ENCODE measurements around the gene ATRN. TPM values are rescaled to one million over a fixed set of nuclear protein-coding genes. Genes with fewer than 3 reads are reported as not detected.

ATRN gene
- total and polyA plus RNA-seq, 2 of the 8 experiments (the other 6 are each of a cell fraction or from before 2014, with no cell fraction given) = 12.0 to 17.4 TPM

DNA sequence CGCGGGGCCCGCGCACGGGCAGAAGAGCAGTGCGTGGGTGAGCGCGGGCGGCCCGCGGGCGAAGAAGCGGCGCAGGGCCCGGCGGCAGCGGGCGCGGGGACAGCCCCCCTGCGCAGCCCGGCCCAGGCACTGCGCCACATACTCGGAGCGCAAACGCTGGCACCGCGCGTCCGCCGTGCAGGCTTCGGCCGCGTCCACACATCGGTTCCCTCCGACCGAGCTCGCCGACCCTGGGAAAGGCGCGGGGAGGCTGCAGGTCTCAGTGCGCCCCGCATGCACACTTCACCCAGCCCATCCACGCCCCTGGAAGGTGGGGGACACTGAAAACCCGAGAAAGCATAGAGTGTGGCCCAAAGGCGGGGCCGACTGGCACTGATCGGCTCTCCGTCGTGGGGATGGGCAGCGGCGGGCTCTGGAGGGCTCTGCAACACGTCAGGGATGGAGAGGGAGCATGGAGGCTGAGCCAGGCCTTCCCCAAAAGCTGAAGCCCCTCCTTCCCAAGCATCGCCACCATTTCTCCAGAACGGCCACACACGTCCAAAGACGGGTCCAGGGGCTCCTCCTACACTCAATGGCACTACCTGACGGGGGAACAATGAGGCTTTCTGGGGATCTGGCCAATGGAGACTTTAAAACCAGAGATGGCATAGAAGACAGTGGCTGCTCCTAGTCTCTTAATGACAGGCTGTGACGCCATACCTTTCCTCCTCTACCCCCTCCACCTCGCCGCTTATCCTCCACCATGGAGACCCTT lies 190.4 kb downstream of the ATRN start (continued):
- TF ChIP-seq KDM1A (IDR thresholded peaks at IDR 0.05; ENCODE audit: borderline replicate concordance, low read length) (no peak), SP2 (IDR thresholded peaks at IDR 0.05; ENCODE audit: low read length) (no peak), SIX5 (IDR thresholded peaks at IDR 0.05; ENCODE audit: low read depth, low read length) (no peak), CTBP2 (IDR thresholded peaks at IDR 0.05; ENCODE audit: borderline replicate concordance, insufficient read depth, insufficient read length, low read length) (no peak), SP1 (IDR thresholded peaks at IDR 0.05; ENCODE audit: low read depth, low read length) (no peak), SP4 (IDR thresholded peaks at IDR 0.05; ENCODE audit: low read length) (no peak), SAP30 (IDR thresholded peaks at IDR 0.05; ENCODE audit: insufficient read depth, insufficient replicate concordance, low read length) (no peak), SRF (IDR thresholded peaks at IDR 0.05; ENCODE audit: low read depth, low read length) (no peak)
- TF ChIP-seq, protein P1, sequence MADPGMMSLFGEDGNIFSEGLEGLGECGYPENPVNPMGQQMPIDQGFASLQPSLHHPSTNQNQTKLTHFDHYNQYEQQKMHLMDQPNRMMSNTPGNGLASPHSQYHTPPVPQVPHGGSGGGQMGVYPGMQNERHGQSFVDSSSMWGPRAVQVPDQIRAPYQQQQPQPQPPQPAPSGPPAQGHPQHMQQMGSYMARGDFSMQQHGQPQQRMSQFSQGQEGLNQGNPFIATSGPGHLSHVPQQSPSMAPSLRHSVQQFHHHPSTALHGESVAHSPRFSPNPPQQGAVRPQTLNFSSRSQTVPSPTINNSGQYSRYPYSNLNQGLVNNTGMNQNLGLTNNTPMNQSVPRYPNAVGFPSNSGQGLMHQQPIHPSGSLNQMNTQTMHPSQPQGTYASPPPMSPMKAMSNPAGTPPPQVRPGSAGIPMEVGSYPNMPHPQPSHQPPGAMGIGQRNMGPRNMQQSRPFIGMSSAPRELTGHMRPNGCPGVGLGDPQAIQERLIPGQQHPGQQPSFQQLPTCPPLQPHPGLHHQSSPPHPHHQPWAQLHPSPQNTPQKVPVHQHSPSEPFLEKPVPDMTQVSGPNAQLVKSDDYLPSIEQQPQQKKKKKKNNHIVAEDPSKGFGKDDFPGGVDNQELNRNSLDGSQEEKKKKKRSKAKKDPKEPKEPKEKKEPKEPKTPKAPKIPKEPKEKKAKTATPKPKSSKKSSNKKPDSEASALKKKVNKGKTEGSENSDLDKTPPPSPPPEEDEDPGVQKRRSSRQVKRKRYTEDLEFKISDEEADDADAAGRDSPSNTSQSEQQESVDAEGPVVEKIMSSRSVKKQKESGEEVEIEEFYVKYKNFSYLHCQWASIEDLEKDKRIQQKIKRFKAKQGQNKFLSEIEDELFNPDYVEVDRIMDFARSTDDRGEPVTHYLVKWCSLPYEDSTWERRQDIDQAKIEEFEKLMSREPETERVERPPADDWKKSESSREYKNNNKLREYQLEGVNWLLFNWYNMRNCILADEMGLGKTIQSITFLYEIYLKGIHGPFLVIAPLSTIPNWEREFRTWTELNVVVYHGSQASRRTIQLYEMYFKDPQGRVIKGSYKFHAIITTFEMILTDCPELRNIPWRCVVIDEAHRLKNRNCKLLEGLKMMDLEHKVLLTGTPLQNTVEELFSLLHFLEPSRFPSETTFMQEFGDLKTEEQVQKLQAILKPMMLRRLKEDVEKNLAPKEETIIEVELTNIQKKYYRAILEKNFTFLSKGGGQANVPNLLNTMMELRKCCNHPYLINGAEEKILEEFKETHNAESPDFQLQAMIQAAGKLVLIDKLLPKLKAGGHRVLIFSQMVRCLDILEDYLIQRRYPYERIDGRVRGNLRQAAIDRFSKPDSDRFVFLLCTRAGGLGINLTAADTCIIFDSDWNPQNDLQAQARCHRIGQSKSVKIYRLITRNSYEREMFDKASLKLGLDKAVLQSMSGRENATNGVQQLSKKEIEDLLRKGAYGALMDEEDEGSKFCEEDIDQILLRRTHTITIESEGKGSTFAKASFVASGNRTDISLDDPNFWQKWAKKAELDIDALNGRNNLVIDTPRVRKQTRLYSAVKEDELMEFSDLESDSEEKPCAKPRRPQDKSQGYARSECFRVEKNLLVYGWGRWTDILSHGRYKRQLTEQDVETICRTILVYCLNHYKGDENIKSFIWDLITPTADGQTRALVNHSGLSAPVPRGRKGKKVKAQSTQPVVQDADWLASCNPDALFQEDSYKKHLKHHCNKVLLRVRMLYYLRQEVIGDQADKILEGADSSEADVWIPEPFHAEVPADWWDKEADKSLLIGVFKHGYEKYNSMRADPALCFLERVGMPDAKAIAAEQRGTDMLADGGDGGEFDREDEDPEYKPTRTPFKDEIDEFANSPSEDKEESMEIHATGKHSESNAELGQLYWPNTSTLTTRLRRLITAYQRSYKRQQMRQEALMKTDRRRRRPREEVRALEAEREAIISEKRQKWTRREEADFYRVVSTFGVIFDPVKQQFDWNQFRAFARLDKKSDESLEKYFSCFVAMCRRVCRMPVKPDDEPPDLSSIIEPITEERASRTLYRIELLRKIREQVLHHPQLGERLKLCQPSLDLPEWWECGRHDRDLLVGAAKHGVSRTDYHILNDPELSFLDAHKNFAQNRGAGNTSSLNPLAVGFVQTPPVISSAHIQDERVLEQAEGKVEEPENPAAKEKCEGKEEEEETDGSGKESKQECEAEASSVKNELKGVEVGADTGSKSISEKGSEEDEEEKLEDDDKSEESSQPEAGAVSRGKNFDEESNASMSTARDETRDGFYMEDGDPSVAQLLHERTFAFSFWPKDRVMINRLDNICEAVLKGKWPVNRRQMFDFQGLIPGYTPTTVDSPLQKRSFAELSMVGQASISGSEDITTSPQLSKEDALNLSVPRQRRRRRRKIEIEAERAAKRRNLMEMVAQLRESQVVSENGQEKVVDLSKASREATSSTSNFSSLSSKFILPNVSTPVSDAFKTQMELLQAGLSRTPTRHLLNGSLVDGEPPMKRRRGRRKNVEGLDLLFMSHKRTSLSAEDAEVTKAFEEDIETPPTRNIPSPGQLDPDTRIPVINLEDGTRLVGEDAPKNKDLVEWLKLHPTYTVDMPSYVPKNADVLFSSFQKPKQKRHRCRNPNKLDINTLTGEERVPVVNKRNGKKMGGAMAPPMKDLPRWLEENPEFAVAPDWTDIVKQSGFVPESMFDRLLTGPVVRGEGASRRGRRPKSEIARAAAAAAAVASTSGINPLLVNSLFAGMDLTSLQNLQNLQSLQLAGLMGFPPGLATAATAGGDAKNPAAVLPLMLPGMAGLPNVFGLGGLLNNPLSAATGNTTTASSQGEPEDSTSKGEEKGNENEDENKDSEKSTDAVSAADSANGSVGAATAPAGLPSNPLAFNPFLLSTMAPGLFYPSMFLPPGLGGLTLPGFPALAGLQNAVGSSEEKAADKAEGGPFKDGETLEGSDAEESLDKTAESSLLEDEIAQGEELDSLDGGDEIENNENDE (IDR thresholded peaks at IDR 0.05; ENCODE audit: insufficient replicate concordance, low read length) = no peak

Measured in H1 (cell line).